HL-60/S4 (cell line): ENCODE measurements around the gene ARCN1.

Experiments
- in situ Hi-C: fragments of 300-500 bp; cut with MboI; formaldehyde crosslinking; loops from 2 replicates; pipeline ENCODE4 v1.14.3; 2022; ENCODE audit warnings: low sequenced_read_pairs

ARCN1 gene

GRCh38 chr11:118619444-118620197 is 47.4 kb downstream of the ARCN1 start:
- in situ Hi-C loops, result no loop called here

- in situ Hi-C loops, result no loop called here
These were observed 48.4 kb downstream of the ARCN1 start for GRCh38 chr11:118620529-118621070.

GRCh38 chr11:118621071-118621783 is 49.0 kb downstream of the ARCN1 start:
- in situ Hi-C loops, result no loop called here

- in situ Hi-C loops, result no loop called here
These were observed 49.7 kb downstream of the ARCN1 start for GRCh38 chr11:118621784-118622375.

GRCh38 chr11:118622376-118623268 is 50.4 kb downstream of the ARCN1 start:
- in situ Hi-C loops, result no loop called here

- in situ Hi-C loops, result no loop called here
These were observed 51.1 kb downstream of the ARCN1 start for GRCh38 chr11:118623269-118623655.

- in situ Hi-C loops, result no loop called here
These were observed 53.0 kb downstream of the ARCN1 start for GRCh38 chr11:118625036-118625690.

GRCh38 chr11:118625976-118626375 is 53.8 kb downstream of the ARCN1 start:
- in situ Hi-C loops, result no loop called here

- in situ Hi-C loops, result no loop called here
These were observed 55.4 kb downstream of the ARCN1 start for GRCh38 chr11:118627566-118627965.

GRCh38 chr11:118628031-118628430 is 55.8 kb downstream of the ARCN1 start:
- in situ Hi-C loops, result no loop called here

GRCh38 chr11:118628432-118628831 is 56.2 kb downstream of the ARCN1 start:
- in situ Hi-C loops, result no loop called here

- in situ Hi-C loops, result no loop called here
These were observed 56.8 kb downstream of the ARCN1 start for GRCh38 chr11:118628861-118629549.

GRCh38 chr11:118629761-118630661 is 57.8 kb downstream of the ARCN1 start:
- in situ Hi-C loops, result no loop called here

- in situ Hi-C loops, result no loop called here
These were observed 59.1 kb downstream of the ARCN1 start for GRCh38 chr11:118631142-118631909.

- in situ Hi-C loops, result no loop called here
These were observed 60.5 kb downstream of the ARCN1 start for GRCh38 chr11:118632577-118633318.

GRCh38 chr11:118633319-118633690 is 61.1 kb downstream of the ARCN1 start:
- in situ Hi-C loops, result no loop called here

- in situ Hi-C loops, result no loop called here
These were observed 61.8 kb downstream of the ARCN1 start for GRCh38 chr11:118633979-118634378.
